Hepatocyte (in vitro differentiated cells): ENCODE results near the gene EFNB3. TPM values are rescaled to one million over a fixed set of nuclear protein-coding genes. Genes with fewer than 3 reads are reported as not detected.

Experiments used
- DNase-seq: peaks from one replicate; pipeline ENCODE4 v3.0.0-alpha.2; 2016; ENCODE audit warnings: low spot score
- H2AFZ ChIP-seq: fragments of 200-600 bp; sonication (generic); 2 replicates; pipeline ENCODE4 v1.6.0; 2016; ENCODE audit warnings: antibody characterized with exemption, mild to moderate bottlenecking
- H3K27ac ChIP-seq: fragments of 200-600 bp; sonication (generic); 2 replicates; pipeline ENCODE4 v1.5.1; 2016; ENCODE audit warnings: mild to moderate bottlenecking
- H3K27me3 ChIP-seq: fragments of 200-600 bp; sonication (generic); 2 replicates; pipeline ENCODE4 v1.6.1; 2016
- H3K36me3 ChIP-seq: fragments of 200-600 bp; sonication (generic); replicated peaks from 2 replicates; pipeline ENCODE4 v1.5.1; 2016; ENCODE audit warnings: low read depth; ENCODE audit not compliant: insufficient read depth
- H3K4me1 ChIP-seq: fragments of 200-600 bp; sonication (generic); 2 replicates; pipeline ENCODE4 v1.5.1; 2016; ENCODE audit warnings: mild to moderate bottlenecking, moderate library complexity; ENCODE audit not compliant: insufficient read depth
- H3K4me2 ChIP-seq: fragments of 200-600 bp; sonication (generic); 2 replicates; pipeline ENCODE4 v1.6.0; 2016
- H3K4me3 ChIP-seq: fragments of 200-600 bp; sonication (generic); 2 replicates; pipeline ENCODE4 v1.5.1; 2016; ENCODE audit warnings: mild to moderate bottlenecking
- H3K79me2 ChIP-seq: fragments of 200-600 bp; sonication (generic); 2 replicates; pipeline ENCODE4 v1.6.0; 2017; ENCODE audit warnings: mild to moderate bottlenecking
- H3K9me2 ChIP-seq: fragments of 200-600 bp; sonication (generic); replicated peaks from 2 replicates; pipeline ENCODE4 v1.6.0; 2017; ENCODE audit warnings: mild to moderate bottlenecking; ENCODE audit not compliant: insufficient read depth
- H3K9me3 ChIP-seq: fragments of 200-600 bp; sonication (generic); 2 replicates; pipeline ENCODE4 v1.5.1; 2016; ENCODE audit warnings: low read depth, mild to moderate bottlenecking
- H4K20me1 ChIP-seq: fragments of 200-600 bp; sonication (generic); 2 replicates; pipeline ENCODE4 v1.6.0; 2016; ENCODE audit warnings: mild to moderate bottlenecking; ENCODE audit not compliant: insufficient read depth, poor library complexity, severe bottlenecking
- CTCF ChIP-seq: fragments of 200-600 bp; sonication (generic); IDR thresholded peaks from 2 replicates; pipeline ENCODE4 v1.5.1; 2016; ENCODE audit warnings: antibody characterized with exemption, mild to moderate bottlenecking; ENCODE audit not compliant: poor library complexity
- EZH2 ChIP-seq: fragments of 200-600 bp; sonication (generic); IDR thresholded peaks from 2 replicates; pipeline ENCODE4 v1.6.1; 2016; ENCODE audit warnings: antibody characterized with exemption, mild to moderate bottlenecking, borderline replicate concordance
- EZH2phosphoT487 ChIP-seq: fragments of 200-600 bp; sonication (generic); IDR thresholded peaks from one replicate; pipeline ENCODE4 v1.6.1; 2018; ENCODE audit warnings: antibody characterized with exemption, mild to moderate bottlenecking, low read depth, moderate library complexity; ENCODE audit not compliant: unreplicated experiment, severe bottlenecking
- WGBS: methylation state at CpG from one replicate; pipeline ENCODE4 v1.1.6; 2016; ENCODE audit warnings: low lambda C conversion rate; ENCODE audit errors: missing lambda C conversion rate; 5-methylcytosine and 5-hydroxymethylcytosine counted together
- polyA plus RNA-seq: library from polyadenylated mRNA; unstranded; fragments of >200 nt; fragmentation: Nextera tagmentation; extraction: Ambion mirVana; gene quantifications from 2 replicates; pipeline ENCODE4 v1.2.1, GENCODE V29; 2016
- total RNA-seq: library from RNA; depleted of rRNA; stranded (reverse); fragments of >200 nt; gene quantifications from 2 replicates; pipeline ENCODE4 v1.2.3, GENCODE V29; 2014

The EFNB3 gene
- total and polyA plus RNA-seq, 2 experiments from 2014 or later: 8.6 to 10.6 TPM

- Histone ChIP-seq H3K4me1 (no peaks in the 10 kb centered on the region), H3K9me3 (no peaks in the 10 kb centered on the region), H2AFZ (no peak overlapping the region), H3K4me2 (no peak overlapping the region), H3K79me2 (no peaks in the 10 kb centered on the region), H4K20me1 (no peaks in the 10 kb centered on the region), H3K36me3 (no peaks in the 10 kb centered on the region), H3K27ac (no peak overlapping the region), H3K27me3 (no peaks in the 10 kb centered on the region), H3K9me2 (no peaks in the 10 kb centered on the region), H3K4me3 (no peak overlapping the region)
- 89% methylated on average over 14 of the region's 14 CpGs for WGBS
- TF ChIP-seq EZH2phosphoT487: no peak
- no peak for TF ChIP-seq CTCF
- TF ChIP-seq EZH2: no peak
- no peak for DNase-seq
These were observed 52.0 kb downstream of the EFNB3 start for GRCh38 chr17:7756968-7757367.

Other genes starting within 250 kb of the EFNB3 start
- gene ZBTB4, start 225.6 kb upstream of the EFNB3 start, total RNA-seq: 22.7 and 27.1 TPM in 2 replicates
- 20.8 and 21.5 TPM in 2 replicates for gene ZBTB4, start 225.6 kb upstream of the EFNB3 start, polyA plus RNA-seq
- gene SLC35G6, start 223.8 kb upstream of the EFNB3 start, total RNA-seq: 0.24 TPM in 1 of 2 replicates, not detected in the other
- gene SLC35G6, start 223.8 kb upstream of the EFNB3 start, polyA plus RNA-seq: 0.30 and 0.44 TPM in 2 replicates
- gene POLR2A, start 220.8 kb upstream of the EFNB3 start, total RNA-seq: 50.2 and 74.5 TPM in 2 replicates
- gene POLR2A, start 220.8 kb upstream of the EFNB3 start, polyA plus RNA-seq: 96.3 and 98.1 TPM in 2 replicates
- gene TNFSF12, start 156.1 kb upstream of the EFNB3 start, total RNA-seq: 4.5 and 7.3 TPM in 2 replicates
- 8.0 and 11.3 TPM in 2 replicates for gene TNFSF12, start 156.1 kb upstream of the EFNB3 start, polyA plus RNA-seq
- gene TNFSF13, start 146.5 kb upstream of the EFNB3 start, total RNA-seq: 0.90 and 11.0 TPM in 2 replicates
- gene TNFSF13, start 146.5 kb upstream of the EFNB3 start, polyA plus RNA-seq: 2.4 and 5.4 TPM in 2 replicates
- gene SENP3, start 143.3 kb upstream of the EFNB3 start, total RNA-seq: 61.1 and 71.2 TPM in 2 replicates
- 33.7 and 35.4 TPM in 2 replicates for gene SENP3, start 143.3 kb upstream of the EFNB3 start, polyA plus RNA-seq
- 64.0 and 75.5 TPM in 2 replicates for gene CD68, start 125.6 kb upstream of the EFNB3 start, total RNA-seq
- 80.4 and 82.6 TPM in 2 replicates for gene CD68, start 125.6 kb upstream of the EFNB3 start, polyA plus RNA-seq
- 201 and 234 TPM in 2 replicates for gene MPDU1, start 121.3 kb upstream of the EFNB3 start, total RNA-seq
- gene MPDU1, start 121.3 kb upstream of the EFNB3 start, polyA plus RNA-seq: 109 and 113 TPM in 2 replicates
- gene SOX15, start 115.1 kb upstream of the EFNB3 start, total RNA-seq: 0.13 and 0.44 TPM in 2 replicates
- 0.89 and 0.95 TPM in 2 replicates for gene SOX15, start 115.1 kb upstream of the EFNB3 start, polyA plus RNA-seq
- gene FXR2, start 90.3 kb upstream of the EFNB3 start, total RNA-seq: 33.0 and 33.7 TPM in 2 replicates
- gene FXR2, start 90.3 kb upstream of the EFNB3 start, polyA plus RNA-seq: 33.8 and 41.6 TPM in 2 replicates
- 114 and 130 TPM in 2 replicates for gene SAT2, start 77.4 kb upstream of the EFNB3 start, total RNA-seq
- gene SAT2, start 77.4 kb upstream of the EFNB3 start, polyA plus RNA-seq: 128 and 138 TPM in 2 replicates
- 6.1 and 9.0 TPM in 2 replicates for gene SHBG, start 75.1 kb upstream of the EFNB3 start, total RNA-seq
- 5.3 and 10.0 TPM in 2 replicates for gene SHBG, start 75.1 kb upstream of the EFNB3 start, polyA plus RNA-seq
- gene ATP1B2, start 54.3 kb upstream of the EFNB3 start, total RNA-seq: 0.04 and 0.23 TPM in 2 replicates
- gene ATP1B2, start 54.3 kb upstream of the EFNB3 start, polyA plus RNA-seq: 2.2 and 2.5 TPM in 2 replicates
- 24.2 and 29.6 TPM in 2 replicates for gene TP53, start 17.7 kb upstream of the EFNB3 start, total RNA-seq
- 26.9 and 31.7 TPM in 2 replicates for gene TP53, start 17.7 kb upstream of the EFNB3 start, polyA plus RNA-seq
- 3.8 and 7.8 TPM in 2 replicates for gene WRAP53, start 16.7 kb upstream of the EFNB3 start, total RNA-seq
- 9.0 and 12.0 TPM in 2 replicates for gene WRAP53, start 16.7 kb upstream of the EFNB3 start, polyA plus RNA-seq
- gene DNAH2, start 12.5 kb downstream of the EFNB3 start, total RNA-seq: 0.77 and 1.0 TPM in 2 replicates
- 2.1 and 4.0 TPM in 2 replicates for gene DNAH2, start 12.5 kb downstream of the EFNB3 start, polyA plus RNA-seq
- 3.3 and 5.9 TPM in 2 replicates for gene KDM6B, start 129.0 kb downstream of the EFNB3 start, total RNA-seq
- gene KDM6B, start 129.0 kb downstream of the EFNB3 start, polyA plus RNA-seq: 10.2 and 11.3 TPM in 2 replicates
- 59.6 and 73.3 TPM in 2 replicates for gene TMEM88, start 149.9 kb downstream of the EFNB3 start, total RNA-seq
- 241 and 328 TPM in 2 replicates for gene TMEM88, start 149.9 kb downstream of the EFNB3 start, polyA plus RNA-seq
- gene NAA38, start 152.4 kb downstream of the EFNB3 start, total RNA-seq: 49.2 and 66.0 TPM in 2 replicates
- gene NAA38, start 152.4 kb downstream of the EFNB3 start, polyA plus RNA-seq: 147 and 154 TPM in 2 replicates
- 9.1 and 14.1 TPM in 2 replicates for gene CYB5D1, start 152.8 kb downstream of the EFNB3 start, total RNA-seq
- 12.2 and 15.1 TPM in 2 replicates for gene CYB5D1, start 152.8 kb downstream of the EFNB3 start, polyA plus RNA-seq
- 65.6 and 75.3 TPM in 2 replicates for gene CHD3, start 183.6 kb downstream of the EFNB3 start, total RNA-seq
- gene CHD3, start 183.6 kb downstream of the EFNB3 start, polyA plus RNA-seq: 41.2 and 49.4 TPM in 2 replicates
- 2.9 and 3.5 TPM in 2 replicates for gene RNF227, start 211.1 kb downstream of the EFNB3 start, total RNA-seq
- gene RNF227, start 211.1 kb downstream of the EFNB3 start, polyA plus RNA-seq: 2.5 and 4.8 TPM in 2 replicates
- gene KCNAB3, start 224.7 kb downstream of the EFNB3 start, total RNA-seq: 1.4 and 1.8 TPM in 2 replicates
- gene KCNAB3, start 224.7 kb downstream of the EFNB3 start, polyA plus RNA-seq: 1.8 and 3.8 TPM in 2 replicates
- gene TRAPPC1, start 226.7 kb downstream of the EFNB3 start, total RNA-seq: 20.7 and 29.5 TPM in 2 replicates
- gene TRAPPC1, start 226.7 kb downstream of the EFNB3 start, polyA plus RNA-seq: 272 and 299 TPM in 2 replicates
- gene CNTROB, start 227.0 kb downstream of the EFNB3 start, total RNA-seq: 19.4 and 21.1 TPM in 2 replicates
- gene CNTROB, start 227.0 kb downstream of the EFNB3 start, polyA plus RNA-seq: 30.6 and 37.5 TPM in 2 replicates